Frontal cortex (tissue), 1 donor: ENCODE results near the gene NOP16. TPM values are rescaled to one million over a fixed set of nuclear protein-coding genes. Genes with fewer than 3 reads are reported as not detected.
A peak's percentile ranks its signal among the peaks of the same experiment; 100 is the strongest.

Source experiments
- small RNA-seq: library from RNA; depleted of rRNA; stranded (forward); fragments of <200 nt; gene quantifications from one replicate; pipeline ENCODE3, GENCODE V24; 2014
- total RNA-seq: library from RNA; depleted of rRNA; stranded (reverse); fragments of >200 nt; gene quantifications from one replicate; pipeline ENCODE4 v1.2.3, GENCODE V29; 2014

Gene NOP16
- total RNA-seq, 1 donor from 2014 or later = 12.6 TPM

Small RNA genes within 50 kb of the gene (small RNA-seq; reads per million reads assigned to genes)
- gene MIR1271 = 149 reads per million, percentile 98 among the genes with 10 or more reads in this experiment

Other genes with a start within 250 kb of the NOP16 start
- 9.8 TPM for gene SIMC1, start 150.2 kb downstream of the NOP16 start, total RNA-seq
- 111 TPM for gene KIAA1191, start 26.8 kb downstream of the NOP16 start, total RNA-seq
- gene ARL10, start 23.1 kb downstream of the NOP16 start, total RNA-seq = 34.6 TPM
- 27.7 TPM for gene HIGD2A, start 153 bp upstream of the NOP16 start, total RNA-seq
- 71.3 TPM for gene CLTB, start 27.9 kb upstream of the NOP16 start, total RNA-seq
- gene FAF2, start 59.8 kb upstream of the NOP16 start, total RNA-seq = 33.4 TPM
- 9.8 TPM for gene RNF44, start 148.8 kb upstream of the NOP16 start, total RNA-seq
- gene CDHR2, start 160.7 kb upstream of the NOP16 start, total RNA-seq = under 0.01 TPM
- gene GPRIN1, start 221.6 kb upstream of the NOP16 start, total RNA-seq = 101 TPM
- gene SNCB, start 241.9 kb upstream of the NOP16 start, total RNA-seq = 15.5 TPM
- gene EIF4E1B, start 242.1 kb upstream of the NOP16 start, total RNA-seq = under 0.01 TPM